Measurements from ENCODE around the gene IL36RN. TPM values are rescaled to one million over a fixed set of nuclear protein-coding genes. Genes with fewer than 3 reads are reported as not detected.

The IL36RN gene
- polyA plus RNA-seq, 4 donors = not detected

GRCh38 chr2:113079131-113079530 is 20.1 kb downstream of the IL36RN start:
- no peaks in the 10 kb centered on the region for H3K9me3 ChIP-seq (ENCODE audit: control insufficient read depth in 2 of 2, insufficient read depth in 1 of 2, low read depth in 1 of 2, low read length in 1 of 2)
- FAIRE-seq (no peak), DNase-seq (no peak)
- WGBS, 3 donors = 71 to 87% (median 76%) methylated on average over 4 of the region's 4 CpGs
- H3K36me3 ChIP-seq (ENCODE audit: control insufficient read depth in 3 of 3, insufficient read depth in 2 of 3, low read depth in 1 of 3, low read length in 3 of 3) = no peaks in the 10 kb centered on the region
- no peak overlapping the region for H3K27ac ChIP-seq (ENCODE audit: low read depth in 1 of 3, low read length in 2 of 3)
- H3K4me1 ChIP-seq (ENCODE audit: control insufficient read depth in 3 of 3, insufficient read depth in 2 of 3, low read depth in 1 of 3, low read length in 2 of 3) = peaks cover 0 to 13% (median 0%) of the 10 kb centered on the region in 3 donors
- no peaks in the 10 kb centered on the region for H3K27me3 ChIP-seq (ENCODE audit: control insufficient read depth in 3 of 3, insufficient read depth in 3 of 3, low read length in 3 of 3)
- H3K4me3 ChIP-seq (ENCODE audit: low read depth in 1 of 3, low read length in 3 of 3) = no peak overlapping the region

- Histone ChIP-seq H3K4me3 (ENCODE audit: low read depth in 1 of 3, low read length in 3 of 3) (no peak overlapping the region), H3K36me3 (ENCODE audit: control insufficient read depth in 3 of 3, insufficient read depth in 2 of 3, low read depth in 1 of 3, low read length in 3 of 3) (no peaks in the 10 kb centered on the region), H3K27me3 (ENCODE audit: control insufficient read depth in 3 of 3, insufficient read depth in 3 of 3, low read length in 3 of 3) (no peaks in the 10 kb centered on the region), H3K9me3 (ENCODE audit: control insufficient read depth in 2 of 2, insufficient read depth in 1 of 2, low read depth in 1 of 2, low read length in 1 of 2) (no peaks in the 10 kb centered on the region), H3K4me1 (ENCODE audit: control insufficient read depth in 3 of 3, insufficient read depth in 2 of 3, low read depth in 1 of 3, low read length in 2 of 3) (peaks cover 0 to 11% (median 0%) of the 10 kb centered on the region in 3 donors), H3K27ac (ENCODE audit: low read depth in 1 of 3, low read length in 2 of 3) (no peak overlapping the region)
- DNase-seq = peak; percentile 39 to 40
- FAIRE-seq = no peak
- WGBS, 3 donors = 39 to 51% (median 51%) methylated on average over 9 of the region's 9 CpGs
These were observed 21.1 kb downstream of the IL36RN start for GRCh38 chr2:113080134-113080533.

GRCh38 chr2:113081488-113082210 is 22.7 kb downstream of the IL36RN start:
- Histone ChIP-seq H3K4me3 (ENCODE audit: low read depth in 1 of 3, low read length in 3 of 3) (no peak overlapping the region), H3K36me3 (ENCODE audit: control insufficient read depth in 3 of 3, insufficient read depth in 2 of 3, low read depth in 1 of 3, low read length in 3 of 3) (no peaks in the 10 kb centered on the region), H3K27ac (ENCODE audit: low read depth in 1 of 3, low read length in 2 of 3) (no peak overlapping the region), H3K9me3 (ENCODE audit: control insufficient read depth in 2 of 2, insufficient read depth in 1 of 2, low read depth in 1 of 2, low read length in 1 of 2) (peaks cover 0 to under 1% of the 10 kb centered on the region in 2 donors), H3K27me3 (ENCODE audit: control insufficient read depth in 3 of 3, insufficient read depth in 3 of 3, low read length in 3 of 3) (no peaks in the 10 kb centered on the region), H3K4me1 (ENCODE audit: control insufficient read depth in 3 of 3, insufficient read depth in 2 of 3, low read depth in 1 of 3, low read length in 2 of 3) (peaks cover 0 to 2% (median 0%) of the 10 kb centered on the region in 3 donors)
- FAIRE-seq (no peak), DNase-seq (no peak)
- WGBS, 3 donors = 74 to 81% (median 78%) methylated on average over 2 of the region's 2 CpGs

- 65 to 87% (median 75%) methylated on average over 8 of the region's 8 CpGs for WGBS, 3 donors
- H3K27ac ChIP-seq (ENCODE audit: low read depth in 1 of 3, low read length in 2 of 3) = no peak overlapping the region
- no peak for FAIRE-seq
These were observed 24.3 kb downstream of the IL36RN start for GRCh38 chr2:113083296-113083695.

GRCh38 chr2:113084249-113085000 is 25.4 kb downstream of the IL36RN start:
- Histone ChIP-seq H3K27ac (ENCODE audit: low read depth in 1 of 3, low read length in 2 of 3) (no peak overlapping the region), H3K9me3 (ENCODE audit: control insufficient read depth in 2 of 2, insufficient read depth in 1 of 2, low read depth in 1 of 2, low read length in 1 of 2) (peaks cover 0 to 5% of the 10 kb centered on the region in 2 donors), H3K36me3 (ENCODE audit: control insufficient read depth in 3 of 3, insufficient read depth in 2 of 3, low read depth in 1 of 3, low read length in 3 of 3) (no peaks in the 10 kb centered on the region), H3K27me3 (ENCODE audit: control insufficient read depth in 3 of 3, insufficient read depth in 3 of 3, low read length in 3 of 3) (peaks cover 0 to 2% (median 0%) of the 10 kb centered on the region in 3 donors), H3K4me3 (ENCODE audit: low read depth in 1 of 3, low read length in 3 of 3) (no peak overlapping the region), H3K4me1 (ENCODE audit: control insufficient read depth in 3 of 3, insufficient read depth in 2 of 3, low read depth in 1 of 3, low read length in 2 of 3) (no peaks in the 10 kb centered on the region)
- DNase-seq (peak in 1 of 2 donors; percentile 50), FAIRE-seq (no peak)
- WGBS, 3 donors = 22 to 49% (median 27%) methylated on average over 5 of the region's 5 CpGs

More at GRCh38 chr2:113083296-113083695, 24.3 kb downstream of the IL36RN start:
- H3K4me3 ChIP-seq (ENCODE audit: low read depth in 1 of 3, low read length in 3 of 3) = no peak overlapping the region
- H3K27me3 ChIP-seq (ENCODE audit: control insufficient read depth in 3 of 3, insufficient read depth in 3 of 3, low read length in 3 of 3) = peaks cover 0 to 2% (median 0%) of the 10 kb centered on the region in 3 donors
- H3K4me1 ChIP-seq (ENCODE audit: control insufficient read depth in 3 of 3, insufficient read depth in 2 of 3, low read depth in 1 of 3, low read length in 2 of 3) = no peaks in the 10 kb centered on the region
- no peaks in the 10 kb centered on the region for H3K36me3 ChIP-seq (ENCODE audit: control insufficient read depth in 3 of 3, insufficient read depth in 2 of 3, low read depth in 1 of 3, low read length in 3 of 3)
- DNase-seq = no peak
- H3K9me3 ChIP-seq (ENCODE audit: control insufficient read depth in 2 of 2, insufficient read depth in 1 of 2, low read depth in 1 of 2, low read length in 1 of 2) = peaks cover 0 to 5% of the 10 kb centered on the region in 2 donors

- 54 to 70% (median 68%) methylated on average over 2 of the region's 2 CpGs for WGBS, 3 donors
- Histone ChIP-seq H3K4me3 (ENCODE audit: low read depth in 1 of 3, low read length in 3 of 3) (no peak overlapping the region), H3K27ac (ENCODE audit: low read depth in 1 of 3, low read length in 2 of 3) (no peak overlapping the region), H3K27me3 (ENCODE audit: control insufficient read depth in 3 of 3, insufficient read depth in 3 of 3, low read length in 3 of 3) (peaks cover 0 to 2% (median 0%) of the 10 kb centered on the region in 3 donors), H3K36me3 (ENCODE audit: control insufficient read depth in 3 of 3, insufficient read depth in 2 of 3, low read depth in 1 of 3, low read length in 3 of 3) (no peaks in the 10 kb centered on the region), H3K4me1 (ENCODE audit: control insufficient read depth in 3 of 3, insufficient read depth in 2 of 3, low read depth in 1 of 3, low read length in 2 of 3) (no peaks in the 10 kb centered on the region), H3K9me3 (ENCODE audit: control insufficient read depth in 2 of 2, insufficient read depth in 1 of 2, low read depth in 1 of 2, low read length in 1 of 2) (peaks cover 0 to 5% of the 10 kb centered on the region in 2 donors)
- DNase-seq (no peak), FAIRE-seq (no peak)
These were observed 26.5 kb downstream of the IL36RN start for GRCh38 chr2:113085542-113085941.

GRCh38 chr2:113088213-113088992 is 29.4 kb downstream of the IL36RN start:
- peaks cover 0 to 5% of the 10 kb centered on the region in 2 donors for H3K9me3 ChIP-seq (ENCODE audit: control insufficient read depth in 2 of 2, insufficient read depth in 1 of 2, low read depth in 1 of 2, low read length in 1 of 2)
- H3K36me3 ChIP-seq (ENCODE audit: control insufficient read depth in 3 of 3, insufficient read depth in 2 of 3, low read depth in 1 of 3, low read length in 3 of 3) = no peaks in the 10 kb centered on the region
- FAIRE-seq (no peak), DNase-seq (no peak)
- no peak overlapping the region for H3K4me3 ChIP-seq (ENCODE audit: low read depth in 1 of 3, low read length in 3 of 3)
- H3K27ac ChIP-seq (ENCODE audit: low read depth in 1 of 3, low read length in 2 of 3) = no peak overlapping the region
- H3K27me3 ChIP-seq (ENCODE audit: control insufficient read depth in 3 of 3, insufficient read depth in 3 of 3, low read length in 3 of 3) = peaks cover 0 to 4% (median 0%) of the 10 kb centered on the region in 3 donors
- no peaks in the 10 kb centered on the region for H3K4me1 ChIP-seq (ENCODE audit: control insufficient read depth in 3 of 3, insufficient read depth in 2 of 3, low read depth in 1 of 3, low read length in 2 of 3)

- no peak overlapping the region for H3K27ac ChIP-seq (ENCODE audit: low read depth in 1 of 3, low read length in 2 of 3)
- no peaks in the 10 kb centered on the region for H3K4me1 ChIP-seq (ENCODE audit: control insufficient read depth in 3 of 3, insufficient read depth in 2 of 3, low read depth in 1 of 3, low read length in 2 of 3)
- H3K9me3 ChIP-seq (ENCODE audit: control insufficient read depth in 2 of 2, insufficient read depth in 1 of 2, low read depth in 1 of 2, low read length in 1 of 2) = peaks cover 0 to 5% of the 10 kb centered on the region in 2 donors
- DNase-seq (no peak), FAIRE-seq (no peak)
- H3K4me3 ChIP-seq (ENCODE audit: low read depth in 1 of 3, low read length in 3 of 3) = no peak overlapping the region
- H3K36me3 ChIP-seq (ENCODE audit: control insufficient read depth in 3 of 3, insufficient read depth in 2 of 3, low read depth in 1 of 3, low read length in 3 of 3) = no peaks in the 10 kb centered on the region
- H3K27me3 ChIP-seq (ENCODE audit: control insufficient read depth in 3 of 3, insufficient read depth in 3 of 3, low read length in 3 of 3) = peaks cover 0 to 4% (median 0%) of the 10 kb centered on the region in 3 donors
These were observed 30.9 kb downstream of the IL36RN start for GRCh38 chr2:113089916-113090315.
